Measurements from ENCODE around the gene LRFN2.

Gene LRFN2

DNA sequence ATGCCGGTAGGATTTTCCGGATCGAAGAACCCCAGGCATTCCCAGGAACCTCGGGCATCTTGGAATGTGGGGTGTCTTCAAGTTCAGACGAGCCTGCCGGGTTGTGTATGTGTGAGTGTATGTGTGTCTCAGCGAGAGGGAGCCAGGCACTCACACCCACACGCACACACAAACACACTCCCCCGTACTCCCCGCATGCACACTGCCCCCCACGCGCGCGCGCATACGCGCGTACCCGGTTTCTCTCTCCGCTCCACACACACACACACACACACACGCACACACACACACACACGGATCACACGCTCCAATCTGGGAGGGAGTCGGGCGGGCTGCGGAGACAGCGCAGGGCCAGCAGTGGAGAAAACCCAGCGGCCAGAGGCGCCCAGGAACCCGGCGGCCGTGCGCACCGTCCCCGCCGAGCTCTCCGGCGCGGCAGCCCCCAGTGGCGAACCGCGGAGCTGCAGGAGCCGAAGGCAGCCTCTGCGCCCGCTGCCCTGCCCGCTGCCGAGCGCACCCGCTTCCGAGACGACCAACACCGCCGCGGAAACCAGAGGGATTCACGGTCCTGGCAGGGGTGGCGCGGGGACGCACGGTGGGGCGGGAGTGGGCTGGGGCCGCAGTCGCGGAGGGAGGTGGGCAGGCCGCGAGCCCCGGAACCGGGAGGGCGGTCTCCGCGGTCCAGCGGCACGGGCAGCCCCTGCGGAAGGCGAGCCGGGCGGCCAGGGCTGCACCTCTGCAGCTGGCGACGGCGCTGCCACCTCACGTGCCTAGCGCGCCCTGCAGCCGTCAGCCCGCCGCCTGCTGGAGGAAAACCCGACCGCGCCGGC, at the start of gene LRFN2:
LRFN2 (minus strand) TSS at position 125 of the 830 bp plus-strand sequence.
- DNase-seq = peak in 45 of 51 donors; percentile 15 to 83 (median 63)

DNA sequence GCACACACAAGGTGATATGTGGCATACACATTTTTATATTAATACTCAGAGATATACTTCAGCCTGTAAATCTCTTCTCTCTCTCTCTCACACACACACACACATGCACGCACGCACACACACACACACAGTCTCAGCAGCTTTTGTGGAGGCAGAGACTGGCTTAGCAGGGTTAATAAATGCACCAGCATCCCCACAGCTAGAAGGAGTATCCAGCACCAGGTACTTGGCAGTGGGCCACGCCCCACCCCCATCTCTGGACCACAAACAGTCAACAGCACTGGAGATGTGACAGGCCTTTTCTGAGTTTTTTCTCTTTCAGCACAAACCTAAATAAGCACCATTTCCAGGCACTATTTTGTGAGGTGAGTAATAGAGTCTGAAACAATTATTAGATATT, 47.3 kb upstream of the LRFN2 start:
- peak in 1 of 51 donors; percentile 2 for DNase-seq

DNA sequence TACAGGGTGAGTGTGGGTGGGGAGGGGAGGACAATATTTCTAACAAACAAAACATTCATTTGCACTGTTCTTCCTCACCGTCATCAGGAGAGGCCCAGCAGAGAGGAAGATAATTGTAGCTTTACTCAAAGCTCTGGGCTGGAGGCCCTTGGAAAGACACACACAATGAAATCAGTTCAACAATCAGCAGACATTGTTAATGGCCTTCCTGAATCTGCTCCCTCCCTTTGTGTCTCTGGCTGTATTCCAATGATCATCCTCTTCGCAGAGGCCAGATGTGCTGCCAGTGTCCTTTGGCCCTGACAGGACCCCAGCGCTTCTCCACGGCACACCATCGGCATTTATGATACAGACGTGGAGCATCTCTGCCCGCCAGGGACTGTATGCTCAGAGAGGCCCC, 44.6 kb upstream of the LRFN2 start:
- peak in 7 of 51 donors; percentile 2 to 18 (median 8) for DNase-seq

DNA sequence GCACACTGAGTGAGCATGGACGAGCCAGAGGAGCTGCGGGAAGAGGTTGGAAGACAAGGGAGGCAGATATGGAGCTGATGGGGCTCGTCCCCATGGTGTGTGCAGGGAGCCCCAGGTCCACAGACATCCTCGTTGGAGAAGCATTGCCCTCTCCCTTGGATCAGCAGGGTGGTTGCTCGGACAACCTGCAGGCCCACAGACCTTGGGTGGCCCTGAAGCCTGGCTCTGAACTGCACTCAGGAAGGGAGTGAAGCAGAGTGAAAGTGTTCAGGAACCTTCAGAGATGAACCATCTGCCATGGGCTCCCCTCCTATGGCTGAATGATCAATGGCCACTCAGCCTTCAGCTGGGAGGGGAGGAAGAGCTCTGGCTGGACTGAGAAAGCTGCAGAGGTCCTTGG, 43.3 kb upstream of the LRFN2 start:
- no peak for DNase-seq

DNA sequence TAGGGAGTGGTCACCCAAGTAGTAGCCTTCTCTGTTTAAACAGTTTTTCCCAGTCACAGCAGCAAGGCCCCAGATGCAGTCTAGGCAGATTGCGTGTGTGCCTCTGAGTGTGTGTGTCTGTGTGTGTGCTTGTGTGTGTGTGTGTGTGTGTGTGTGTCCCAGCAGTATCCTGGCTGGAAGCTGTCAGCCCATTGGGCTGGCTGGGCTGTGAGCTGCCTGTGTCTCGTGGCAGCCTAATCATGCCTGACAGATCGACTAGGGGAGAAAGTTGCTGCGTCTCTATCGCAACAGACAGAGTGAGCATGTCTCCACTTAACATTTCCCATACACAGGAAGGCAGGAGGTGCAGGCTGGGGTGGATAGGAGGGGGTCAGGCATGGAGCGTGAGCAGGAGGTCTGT, 42.9 kb upstream of the LRFN2 start:
- DNase-seq = no peak

DNA sequence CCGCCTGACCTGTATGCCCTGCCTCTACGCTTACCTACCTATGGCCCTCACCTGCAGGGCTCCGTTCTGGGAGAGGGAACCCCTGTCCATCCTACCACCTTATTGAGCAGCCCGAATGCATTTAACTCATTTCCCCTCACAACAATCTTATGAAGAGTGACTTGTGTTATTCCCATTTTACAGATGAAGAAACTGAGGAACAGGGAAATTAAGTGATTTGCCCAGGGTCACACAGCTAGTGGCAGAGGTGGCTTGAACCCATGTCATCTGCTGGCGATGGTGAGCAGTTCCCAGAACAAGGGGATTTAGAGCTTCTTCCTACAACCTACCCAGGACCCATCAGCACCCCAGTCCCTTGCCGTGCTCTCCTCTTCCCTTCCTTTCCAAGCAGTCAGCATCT, 42.3 kb upstream of the LRFN2 start:
- no peak for DNase-seq

DNA sequence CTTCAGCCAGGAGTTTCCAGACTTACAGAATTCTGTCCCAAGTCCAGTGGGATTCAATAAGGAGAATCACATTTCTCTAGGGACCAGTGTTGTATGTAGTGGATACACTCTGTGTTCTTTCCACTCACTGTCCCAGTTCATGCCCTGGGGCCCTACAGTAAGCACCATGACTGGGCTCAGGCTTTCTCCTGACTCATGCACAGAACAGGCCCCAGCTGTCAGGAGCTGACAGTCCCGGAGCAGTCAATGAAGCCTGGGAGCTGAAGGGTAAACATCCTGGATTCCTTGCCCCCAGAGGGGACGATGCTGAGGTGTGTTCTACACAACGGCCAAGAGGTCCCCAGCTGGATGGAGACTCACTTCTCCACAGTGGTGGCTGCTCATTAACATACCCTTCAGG, 40.2 kb upstream of the LRFN2 start:
- no peak for DNase-seq

DNA sequence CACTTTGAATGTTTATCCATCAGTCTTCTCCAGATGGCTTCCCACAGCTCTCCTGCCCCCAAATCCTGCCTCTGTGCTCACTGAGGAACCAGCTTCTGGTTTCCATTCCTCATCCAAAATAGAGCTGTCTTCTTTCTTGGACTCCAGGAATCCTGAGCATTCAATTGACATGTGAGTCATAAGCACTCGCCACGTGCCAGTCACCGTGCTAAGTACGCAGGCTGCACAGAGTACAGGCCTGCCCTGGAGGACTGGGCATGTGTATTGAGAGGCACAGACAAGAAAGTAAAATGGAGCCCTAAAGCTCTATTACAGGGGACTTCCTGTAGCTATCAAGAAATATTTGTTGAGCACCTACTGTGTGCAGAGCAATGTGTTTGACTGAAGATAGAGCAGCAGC, 39.7 kb upstream of the LRFN2 start:
- no peak for DNase-seq

DNA sequence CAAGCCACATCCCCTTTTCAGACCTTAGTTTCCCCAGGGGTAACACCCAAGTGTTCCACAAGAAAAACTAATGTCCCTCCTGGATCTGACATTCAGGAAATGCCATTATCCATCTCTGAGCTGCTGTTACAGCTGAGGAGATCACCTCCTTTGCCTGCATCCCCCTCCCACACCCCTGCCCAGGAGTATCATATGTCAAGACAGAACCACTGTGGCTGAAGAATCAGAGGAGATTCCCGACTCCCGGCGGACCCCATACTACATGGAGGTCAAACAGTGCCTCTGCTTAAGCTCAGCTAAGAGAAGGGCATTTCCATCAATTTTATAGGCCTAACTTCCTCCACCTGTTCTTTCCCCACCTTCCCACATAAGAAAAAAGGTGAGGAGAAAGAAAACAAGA, 36.8 kb upstream of the LRFN2 start:
- DNase-seq = no peak

DNA sequence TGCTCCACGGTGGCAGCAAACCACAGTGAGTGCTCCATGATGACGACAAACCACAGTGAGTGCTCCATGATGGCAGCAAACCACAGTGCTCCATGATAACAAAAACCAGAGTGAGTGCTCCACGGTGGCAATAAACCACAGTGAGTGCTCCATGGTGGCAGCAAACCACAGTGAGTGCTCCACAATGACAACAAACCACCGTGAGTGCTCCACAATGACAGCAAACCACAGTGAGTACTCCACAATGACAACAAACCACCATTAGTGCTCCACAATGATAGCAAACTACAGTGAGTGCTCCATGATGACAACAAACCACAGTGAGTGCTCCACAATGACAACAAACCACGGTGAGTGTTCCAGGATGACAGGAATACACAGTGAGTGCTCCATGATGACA, 36.0 kb upstream of the LRFN2 start:
- no peak for DNase-seq

DNA sequence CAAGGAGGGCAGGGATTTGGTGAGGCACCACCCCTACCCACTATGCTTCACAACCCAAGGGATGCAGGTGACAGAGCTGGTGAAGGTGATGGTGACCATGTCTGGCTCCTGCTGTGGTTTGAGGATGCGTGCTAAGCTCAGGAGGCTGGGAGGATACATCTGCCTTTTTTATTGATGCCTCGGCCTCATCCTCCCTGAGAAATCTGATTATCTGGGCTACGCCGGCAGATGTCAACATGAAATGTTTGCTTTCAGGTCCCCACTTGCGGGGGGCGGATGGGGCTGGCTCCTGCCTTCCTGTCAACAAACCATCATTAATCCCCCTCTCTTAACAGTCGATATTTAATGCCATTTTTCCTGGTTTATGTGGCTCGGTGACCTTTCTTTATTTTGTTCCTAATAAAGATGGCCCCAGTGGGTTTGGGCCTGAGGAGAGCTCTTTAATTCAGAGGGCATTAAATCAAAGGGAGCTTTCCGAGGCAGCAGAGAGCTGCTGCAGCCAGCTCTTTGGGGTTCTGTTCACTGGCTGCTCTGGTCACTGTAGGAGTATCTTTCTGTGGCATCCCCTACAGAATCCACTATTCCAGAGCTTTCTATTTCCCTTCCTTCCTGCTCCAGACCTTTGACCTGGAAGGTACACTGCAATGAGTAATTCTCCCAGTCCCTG, 33.5 kb upstream of the LRFN2 start:
- DNase-seq = no peak

DNA sequence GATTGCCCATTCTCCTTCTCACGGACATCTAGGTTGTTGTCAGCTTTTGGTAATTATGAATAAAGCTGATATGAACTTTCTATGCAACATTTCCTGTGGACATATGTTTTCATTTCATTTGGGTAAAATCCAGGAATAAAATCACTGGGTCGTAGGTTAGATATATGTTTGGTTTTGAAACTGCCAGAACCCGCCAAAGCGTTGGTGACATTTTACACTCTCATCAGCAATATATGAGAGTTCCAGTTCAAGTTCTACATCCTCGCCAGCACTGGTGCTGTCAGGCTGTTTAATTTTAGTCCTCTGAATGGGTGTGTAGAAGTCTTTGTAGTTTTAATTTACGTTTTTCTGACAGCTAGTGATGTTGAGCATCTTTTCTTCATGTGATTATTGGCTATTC, 27.5 kb upstream of the LRFN2 start:
- DNase-seq = no peak

DNA sequence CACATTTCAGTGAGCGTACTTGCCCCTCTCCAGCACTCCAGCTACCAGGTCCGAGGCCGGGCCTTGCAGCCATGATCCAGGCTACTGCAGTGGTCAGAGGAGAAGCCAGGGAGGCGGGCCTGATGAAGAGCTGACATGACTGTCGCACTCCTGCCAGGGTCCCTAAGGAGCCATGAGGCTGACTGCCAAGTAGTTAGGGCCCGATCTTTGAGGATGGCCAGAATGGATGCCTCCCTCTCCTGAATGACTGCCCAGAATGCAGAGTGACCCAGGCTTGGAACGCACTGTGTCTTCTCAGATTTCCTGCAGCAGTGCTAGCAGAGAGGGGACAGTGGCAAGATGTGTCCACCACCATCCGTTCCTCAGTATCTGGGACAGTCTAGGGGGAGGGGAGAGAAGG, 24.7 kb upstream of the LRFN2 start:
- DNase-seq = no peak

DNA sequence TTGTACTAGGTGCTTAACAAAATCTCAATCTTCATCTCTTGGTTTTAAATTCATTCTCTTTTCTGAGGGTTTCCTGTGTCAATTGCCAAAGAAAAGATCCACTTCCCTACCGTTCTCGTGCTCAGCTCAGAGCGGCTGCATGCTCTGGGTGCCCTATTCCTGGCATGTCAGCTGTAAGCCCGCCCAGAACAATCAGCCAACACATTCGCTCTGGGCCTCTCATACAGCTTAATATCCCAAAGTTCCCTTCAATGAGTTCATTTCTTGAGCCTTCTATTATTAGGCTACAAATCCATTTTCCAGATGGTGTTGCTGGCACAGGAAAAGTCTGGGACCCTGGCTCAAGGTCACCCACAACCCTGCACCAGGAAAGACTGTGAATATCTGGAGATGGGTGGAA, 24.3 kb upstream of the LRFN2 start:
- DNase-seq = no peak

DNA sequence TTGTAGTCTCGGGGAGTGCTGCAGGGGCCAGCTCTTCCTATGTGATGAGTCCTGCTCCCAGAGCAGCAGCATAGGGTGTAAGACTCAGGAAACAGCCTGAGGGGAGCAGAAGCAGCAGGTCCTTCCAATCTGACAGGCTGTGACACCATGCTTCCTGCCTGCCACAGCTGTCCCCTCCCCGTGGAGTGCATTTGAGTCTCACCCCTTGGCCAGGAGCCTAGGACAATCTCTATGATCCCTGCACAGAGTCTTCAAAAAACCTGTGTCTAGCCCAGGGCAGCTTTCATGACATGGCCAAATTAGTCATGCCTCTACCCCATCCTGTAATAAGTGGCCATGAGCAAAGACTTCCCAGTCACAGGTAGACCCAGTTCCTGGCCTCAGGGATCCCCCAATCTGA, 23.1 kb upstream of the LRFN2 start:
- no peak for DNase-seq

DNA sequence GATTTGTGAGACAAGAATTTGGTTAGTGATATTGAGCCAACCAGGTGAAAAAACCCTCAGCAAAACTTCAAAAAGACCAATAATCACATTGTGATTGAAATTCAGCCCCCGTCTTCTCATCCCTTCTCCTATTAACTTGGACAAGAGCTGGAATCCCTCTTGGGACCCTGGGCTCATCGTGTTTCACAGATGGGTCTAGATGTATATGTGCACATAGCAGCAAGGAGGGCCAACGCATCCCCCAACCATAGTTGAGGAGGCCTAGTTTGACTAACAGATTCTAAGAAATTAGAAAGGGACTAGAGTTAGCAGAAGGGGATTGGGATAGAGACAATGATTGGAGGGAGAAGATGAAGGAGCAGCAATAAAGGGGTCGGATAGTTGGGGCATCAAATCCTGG, 19.8 kb upstream of the LRFN2 start:
- DNase-seq = no peak

DNA sequence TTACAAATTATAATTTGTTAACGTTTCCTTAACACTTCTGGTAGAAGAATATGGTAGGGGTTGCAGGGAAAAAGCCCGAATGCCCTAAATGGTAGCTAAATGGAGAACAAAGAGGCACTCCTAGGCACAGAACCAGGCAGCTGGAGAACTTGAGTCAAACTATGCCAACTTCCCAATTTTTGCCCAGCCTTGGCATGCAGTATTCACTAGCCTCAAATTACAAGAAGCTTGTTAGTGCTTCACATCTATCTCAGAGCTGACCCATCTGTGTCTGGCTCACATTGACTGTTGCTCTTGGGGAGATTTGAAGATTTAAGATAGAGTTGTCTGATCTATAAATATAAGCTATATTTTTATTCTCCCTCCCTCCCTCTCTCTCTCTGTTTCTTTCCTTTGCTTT, 19.4 kb upstream of the LRFN2 start:
- no peak for DNase-seq

DNA sequence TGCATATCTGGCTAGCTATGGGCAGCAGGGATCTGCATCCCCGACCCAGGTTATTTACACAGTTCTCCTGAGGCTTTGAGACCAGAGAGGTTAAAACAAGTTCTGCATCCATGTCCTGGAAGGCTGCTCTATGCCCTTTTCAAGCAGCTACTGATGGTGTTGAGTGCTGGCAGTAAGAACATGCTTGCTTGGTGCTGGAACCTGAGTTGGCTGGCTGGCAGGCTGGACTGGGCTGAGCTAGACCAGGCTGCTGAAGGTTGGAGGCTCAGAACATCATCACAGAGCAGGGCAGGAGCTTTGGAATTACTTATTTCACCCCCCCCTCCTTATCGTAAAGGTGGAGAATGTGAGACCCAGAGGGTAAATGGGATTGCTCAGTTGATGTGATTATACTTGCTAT, 16.9 kb upstream of the LRFN2 start:
- no peak for DNase-seq

DNA sequence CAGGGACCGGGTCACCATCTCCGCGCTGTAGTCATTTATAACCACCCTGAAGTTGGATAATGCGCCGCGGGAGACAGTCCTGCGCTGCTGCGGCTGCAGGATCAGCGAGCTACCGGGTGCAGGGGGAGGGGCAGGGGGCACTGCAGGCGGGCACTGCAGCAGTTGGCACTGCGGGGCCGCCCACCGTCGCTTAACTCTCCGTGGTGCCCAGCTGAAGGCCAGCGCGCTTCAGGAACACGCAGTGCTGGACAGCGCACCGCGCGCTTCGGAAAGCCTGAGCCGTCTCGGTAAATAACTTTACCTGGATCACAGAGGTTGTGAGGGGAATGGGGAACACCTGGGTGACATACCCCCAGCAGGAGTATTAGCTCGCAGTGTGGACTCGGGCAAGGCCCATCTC, 12.4 kb upstream of the LRFN2 start:
- DNase-seq = no peak

DNA sequence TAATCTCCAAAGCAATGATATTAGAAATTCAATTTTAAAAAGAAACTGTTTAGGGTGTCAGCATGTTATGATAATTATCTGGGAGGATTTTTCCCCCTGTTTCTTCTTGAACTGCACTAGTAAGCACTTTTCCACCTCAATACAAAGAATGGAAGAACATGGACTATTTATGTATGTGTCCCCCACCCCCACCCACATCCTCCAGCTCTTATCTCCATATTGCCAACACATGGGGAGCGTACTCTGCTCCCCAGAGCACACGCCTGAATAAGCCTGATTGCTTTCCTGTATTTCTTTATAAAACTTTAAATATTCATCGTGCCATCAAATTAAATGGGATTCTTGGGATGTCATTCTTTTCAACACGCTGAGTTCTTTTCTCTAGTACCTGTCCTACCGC, 11.4 kb upstream of the LRFN2 start:
- DNase-seq = no peak

DNA sequence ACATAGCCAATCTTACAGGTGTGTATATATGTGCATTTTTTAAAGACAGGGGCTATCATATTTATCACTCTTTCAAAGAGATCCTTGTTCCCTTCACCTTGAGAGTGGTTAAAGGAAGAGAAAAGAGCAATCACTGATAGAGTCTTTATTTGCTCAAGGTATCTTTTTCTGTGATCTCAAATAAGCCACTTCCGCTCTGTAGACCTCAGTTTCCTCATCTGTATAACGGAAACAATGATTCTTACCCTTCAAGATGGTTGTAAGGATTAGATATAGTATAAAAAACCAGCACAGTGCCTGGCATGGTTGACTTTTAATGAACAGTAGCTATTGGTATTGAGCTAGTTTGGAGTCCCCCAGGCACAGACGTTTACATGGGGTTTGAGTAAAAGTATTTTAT, 10.1 kb upstream of the LRFN2 start:
- no peak for DNase-seq

DNA sequence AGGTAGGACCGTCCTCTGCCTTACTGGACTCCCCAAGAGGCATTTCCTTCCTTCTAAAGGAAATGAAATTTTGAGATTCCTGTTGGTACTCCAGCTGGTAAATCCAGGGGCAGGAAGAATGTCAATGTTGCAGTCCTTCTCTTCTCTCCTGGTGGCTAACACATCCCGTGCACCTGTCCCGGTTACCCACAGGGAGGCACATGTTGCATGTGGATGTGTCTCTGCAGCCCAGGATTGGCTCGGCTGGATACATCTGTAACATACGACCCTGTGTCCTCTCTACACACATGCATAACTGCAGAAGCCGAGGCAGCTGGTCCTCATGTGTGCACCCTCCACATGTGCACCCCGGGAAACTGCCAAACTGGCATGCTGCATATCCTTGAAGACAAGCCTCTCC, 1.3 kb upstream of the LRFN2 start:
- no peak for DNase-seq

DNA sequence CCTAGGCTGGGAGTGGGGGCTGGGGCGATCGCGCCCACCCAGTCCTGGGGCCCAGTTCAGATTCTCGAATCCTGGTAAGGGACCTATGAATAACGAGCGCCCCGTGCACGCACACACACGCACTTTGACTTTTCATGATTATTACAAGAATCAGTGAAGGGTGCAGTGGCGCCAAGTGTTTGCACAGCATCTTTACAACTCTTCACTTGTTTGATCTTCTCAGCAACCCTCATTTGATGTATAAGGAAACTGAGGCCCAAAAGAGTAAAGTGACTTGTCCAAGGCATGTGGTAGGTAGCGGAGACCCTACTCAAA, 863 bp upstream of the LRFN2 start:
- DNase-seq = no peak
